ENCODE measurements around the gene EVA1C. TPM values are rescaled to one million over a fixed set of nuclear protein-coding genes. Genes with fewer than 3 reads are reported as not detected.

Gene EVA1C
- total and polyA plus RNA-seq, 9 of the 15 experiments (the other 6 are each of a cell fraction or from before 2014, with no cell fraction given) = 0.22 TPM; not detected in 8

- peaks cover 40 to 59% of the 10 kb centered on the region in 2 experiments; a peak in 4 of 5 replicates for H3K27me3 ChIP-seq (ENCODE audit: control insufficient read depth in 2 of 2, insufficient read depth in 2 of 2, low read length in 2 of 2)
- H3K4me3 ChIP-seq = no peak overlapping the region
- H3K27ac ChIP-seq (ENCODE audit: extremely low read depth, low read depth, low read length) = no peak overlapping the region
- no peaks in the 10 kb centered on the region for H3K36me3 ChIP-seq (ENCODE audit: control insufficient read depth, insufficient read depth, low read length)
- no peak overlapping the region for H2AFZ ChIP-seq (ENCODE audit: low read depth, low read length)
- no peak overlapping the region for H3K4me2 ChIP-seq (ENCODE audit: insufficient read depth, low read length)
- ATAC-seq (no peak), DNase-seq (ENCODE audit: extremely low read depth in 1 of 4, low spot score in 3 of 4) (no peak), FAIRE-seq (no peak)
- no TSS peak for BruUV-seq (replicated peaks)
- 0 out of 2 replicates have a peak, but pooled peaks cover 9% of the 10 kb centered on the region for H4K20me1 ChIP-seq (replicated peaks; ENCODE audit: control insufficient read depth, insufficient read depth, low read length)
- no peaks in the 10 kb centered on the region for H3K79me2 ChIP-seq (ENCODE audit: control insufficient read depth, insufficient read depth, low read length)
- ChIA-PET CTCF (ENCODE audit: low intra/inter-chr PET ratio) (no interaction called here), POLR2A (no interaction called here)
- WGBS (ENCODE audit: insufficient coverage, low coverage, missing lambda C conversion rate) = 4% methylated on average over 5 of the region's 5 CpGs
- intact Hi-C loops (cut with micrococcal nuclease) (no loop called here), in situ Hi-C loops (cut with MboI) (no loop called here)
- peaks cover 0 to 3% of the 10 kb centered on the region in 2 experiments; a peak in 3 of 5 replicates for H3K4me1 ChIP-seq (replicated peaks in 1 of 2; ENCODE audit: control insufficient read depth in 2 of 2, insufficient read depth in 2 of 2, low read length in 2 of 2)
- H3K9me1 ChIP-seq (ENCODE audit: control insufficient read depth, insufficient read depth, low read length) = peaks cover 5% of the 10 kb centered on the region
- H3K9me3 ChIP-seq (replicated peaks; ENCODE audit: control insufficient read depth, insufficient read depth, low read depth, low read length) = no peaks in the 10 kb centered on the region
- H3K9ac ChIP-seq (ENCODE audit: insufficient read depth in 1 of 2, low read depth in 2 of 2, low read length in 2 of 2) = no peak overlapping the region
- TF ChIP-seq BACH1 (tag; IDR thresholded peaks at IDR 0.05) = no peak
- no peak for TF ChIP-seq NCOA2 (IDR thresholded peaks at IDR 0.05; ENCODE audit: partially characterized antibody in 2 of 2)
- peak; percentile 90 for TF ChIP-seq ZNF134 (CRISPR knock-in tag; conservative IDR thresholded peaks at IDR 0.05)
These were observed 57.1 kb downstream of the EVA1C start for GRCh38 chr21:32469628-32470027.

- ATAC-seq = no peak
- no peak overlapping the region for H2AFZ ChIP-seq (ENCODE audit: low read depth, low read length)
- H3K36me3 ChIP-seq (ENCODE audit: control insufficient read depth, insufficient read depth, low read length) = no peaks in the 10 kb centered on the region
- no TSS peak for BruUV-seq (replicated peaks)
- H3K9ac ChIP-seq (ENCODE audit: insufficient read depth in 1 of 2, low read depth in 2 of 2, low read length in 2 of 2) = no peak overlapping the region
- no peak overlapping the region for H3K4me2 ChIP-seq (ENCODE audit: insufficient read depth, low read length)
- intact Hi-C loops (cut with micrococcal nuclease) (no loop called here), in situ Hi-C loops (cut with MboI) (no loop called here)
- no peak for FAIRE-seq
- no peak overlapping the region for H3K27ac ChIP-seq (ENCODE audit: extremely low read depth, low read depth, low read length)
- ChIA-PET POLR2A (interaction anchor here (0.7 kb wide), 1 partner anchor 13 kb away, joined by 5 read pairs; no protein-coding TSS in a partner anchor), CTCF (ENCODE audit: low intra/inter-chr PET ratio) (no interaction called here)
- 4% methylated on average over 9 of the region's 9 CpGs for WGBS (ENCODE audit: insufficient coverage, low coverage, missing lambda C conversion rate)
- H3K79me2 ChIP-seq (ENCODE audit: control insufficient read depth, insufficient read depth, low read length) = no peaks in the 10 kb centered on the region
- H3K4me3 ChIP-seq = no peak overlapping the region
- no peaks in the 10 kb centered on the region for H3K9me3 ChIP-seq (replicated peaks; ENCODE audit: control insufficient read depth, insufficient read depth, low read depth, low read length)
- peaks cover 45 to 62% of the 10 kb centered on the region in 2 experiments; a peak in 4 of 5 replicates for H3K27me3 ChIP-seq (ENCODE audit: control insufficient read depth in 2 of 2, insufficient read depth in 2 of 2, low read length in 2 of 2)
- no peak for DNase-seq (ENCODE audit: extremely low read depth in 1 of 4, low spot score in 3 of 4)
- 0 out of 2 replicates have a peak, but pooled peaks cover 9% of the 10 kb centered on the region for H4K20me1 ChIP-seq (replicated peaks; ENCODE audit: control insufficient read depth, insufficient read depth, low read length)
- H3K4me1 ChIP-seq (replicated peaks in 1 of 2; ENCODE audit: control insufficient read depth in 2 of 2, insufficient read depth in 2 of 2, low read length in 2 of 2) = peaks cover 0 to 3% of the 10 kb centered on the region in 2 experiments; a peak in 3 of 5 replicates
- H3K9me1 ChIP-seq (ENCODE audit: control insufficient read depth, insufficient read depth, low read length) = peaks cover 5% of the 10 kb centered on the region
- no peak for TF ChIP-seq SRF (CRISPR knock-in tag; IDR thresholded peaks at IDR 0.05)
- TF ChIP-seq ETV5 (CRISPR knock-in tag; IDR thresholded peaks at IDR 0.05; ENCODE audit: low read depth) = no peak
- TF ChIP-seq GTF2E2 (tag; IDR thresholded peaks at IDR 0.05) = no peak
- no peak for TF ChIP-seq HDAC8 (tag; IDR thresholded peaks at IDR 0.05)
- TF ChIP-seq ZNF175 (CRISPR knock-in tag; IDR thresholded peaks at IDR 0.05; ENCODE audit: low read depth) = no peak
- TF ChIP-seq TOE1 (IDR thresholded peaks at IDR 0.05; ENCODE audit: borderline replicate concordance) = no peak
- TF ChIP-seq TOE1 (CRISPR knock-in tag; IDR thresholded peaks at IDR 0.05; ENCODE audit: borderline replicate concordance, low read depth) = no peak
- TF ChIP-seq RERE (CRISPR knock-in tag; IDR thresholded peaks at IDR 0.05; ENCODE audit: borderline replicate concordance) = no peak
- TF ChIP-seq ZNF134 (CRISPR knock-in tag; conservative IDR thresholded peaks at IDR 0.05) = no peak
These were observed 57.7 kb downstream of the EVA1C start for GRCh38 chr21:32470206-32470605.
